Measurements from ENCODE around the gene KCNMB2.

The KCNMB2 gene

GRCh38 chr3:178646186-178646862 lies 110.1 kb downstream of the KCNMB2 start:
- DNase-seq (ENCODE audit: low read depth in 1 of 2, low spot score in 1 of 2), result no peak

DNA sequence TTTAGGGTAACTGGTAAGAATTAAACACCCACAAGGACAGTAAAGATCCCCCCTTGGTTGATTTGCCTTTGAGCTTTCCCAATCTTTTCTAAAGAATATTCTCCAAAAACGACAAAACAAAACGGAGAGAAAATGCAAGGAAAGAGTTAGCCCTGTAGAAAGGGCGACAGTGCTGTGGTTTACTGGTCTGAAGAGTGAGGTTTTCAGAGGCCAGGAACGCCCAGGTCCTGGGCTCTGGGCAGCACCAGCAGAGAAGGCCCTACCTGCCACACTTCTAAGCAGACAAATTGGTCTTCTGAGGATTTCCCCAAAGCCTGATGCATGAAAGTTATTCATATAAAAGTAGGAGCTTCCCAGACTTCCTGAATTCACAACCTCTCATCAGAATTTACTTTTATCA lies 119.3 kb downstream of the KCNMB2 start:
- DNase-seq (ENCODE audit: low read depth in 1 of 2, low spot score in 1 of 2), result no peak

- DNase-seq (ENCODE audit: low read depth in 1 of 2, low spot score in 1 of 2), result no peak
These were observed 122.6 kb downstream of the KCNMB2 start for GRCh38 chr3:178658694-178659325.

- no peak for DNase-seq (ENCODE audit: low read depth in 1 of 2, low spot score in 1 of 2)
These were observed 127.1 kb downstream of the KCNMB2 start for GRCh38 chr3:178663201-178663934.

DNA sequence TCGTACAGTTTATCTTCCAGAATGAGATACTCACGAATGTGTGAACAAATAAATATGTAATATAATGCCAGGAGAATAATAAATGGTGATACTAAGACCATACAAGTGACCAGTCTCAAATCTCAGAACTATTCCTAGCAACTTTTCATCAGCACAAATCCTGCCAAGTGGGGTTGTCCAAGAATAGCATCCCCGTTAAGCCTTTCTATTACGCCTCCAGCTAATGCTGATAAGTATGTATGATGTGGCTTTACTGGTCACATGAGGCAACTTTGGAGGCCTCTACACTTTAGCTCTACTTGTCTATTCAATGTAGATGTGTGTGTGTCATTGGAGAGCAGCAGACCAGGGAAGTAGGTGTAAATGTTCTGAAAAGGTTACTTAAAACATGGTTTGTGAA lies 129.5 kb downstream of the KCNMB2 start:
- no peak for DNase-seq (ENCODE audit: low read depth in 1 of 2, low spot score in 1 of 2)

- DNase-seq (ENCODE audit: low read depth in 1 of 2, low spot score in 1 of 2), result no peak
These were observed 132.9 kb downstream of the KCNMB2 start for GRCh38 chr3:178669022-178669601.

GRCh38 chr3:178669758-178670157 lies 133.5 kb downstream of the KCNMB2 start:
- DNase-seq (ENCODE audit: low read depth in 1 of 2, low spot score in 1 of 2), result no peak

- DNase-seq (ENCODE audit: low read depth in 1 of 2, low spot score in 1 of 2), result no peak
These were observed 135.1 kb downstream of the KCNMB2 start for GRCh38 chr3:178671377-178671776.

GRCh38 chr3:178671791-178672190 lies 135.6 kb downstream of the KCNMB2 start:
- no peak for DNase-seq (ENCODE audit: low read depth in 1 of 2, low spot score in 1 of 2)

GRCh38 chr3:178672275-178672674 lies 136.0 kb downstream of the KCNMB2 start:
- no peak for DNase-seq (ENCODE audit: low read depth in 1 of 2, low spot score in 1 of 2)

DNA sequence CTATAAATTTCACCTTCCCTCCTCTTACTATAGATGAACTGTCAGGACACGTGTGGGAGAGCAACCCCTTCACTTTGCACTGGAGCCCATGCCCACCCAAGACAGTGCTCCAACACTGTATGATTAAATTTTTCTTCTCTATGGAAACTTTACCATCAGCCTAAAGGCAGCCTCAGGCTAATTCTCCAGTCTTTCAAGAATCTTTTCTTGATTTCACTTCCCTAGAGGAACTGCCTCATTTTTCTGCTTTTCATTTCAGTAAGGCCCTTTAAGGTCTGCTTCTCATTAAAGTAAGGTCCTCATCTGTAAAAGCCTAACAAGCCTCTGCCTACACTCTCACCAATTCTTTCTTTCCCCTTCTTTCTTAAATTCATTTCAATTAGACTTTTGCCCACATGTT lies 137.3 kb downstream of the KCNMB2 start:
- no peak for DNase-seq (ENCODE audit: low read depth in 1 of 2, low spot score in 1 of 2)

GRCh38 chr3:178676077-178676476 lies 139.8 kb downstream of the KCNMB2 start:
- no peak for DNase-seq (ENCODE audit: low read depth in 1 of 2, low spot score in 1 of 2)

- DNase-seq (ENCODE audit: low read depth in 1 of 2, low spot score in 1 of 2), result no peak
These were observed 140.9 kb downstream of the KCNMB2 start for GRCh38 chr3:178676942-178677790.

GRCh38 chr3:178677961-178678360 lies 141.7 kb downstream of the KCNMB2 start:
- no peak for DNase-seq (ENCODE audit: low read depth in 1 of 2, low spot score in 1 of 2)

- no peak for DNase-seq (ENCODE audit: low read depth in 1 of 2, low spot score in 1 of 2)
These were observed 143.8 kb downstream of the KCNMB2 start for GRCh38 chr3:178680037-178680436.

- no peak for DNase-seq (ENCODE audit: low read depth in 1 of 2, low spot score in 1 of 2)
These were observed 144.3 kb downstream of the KCNMB2 start for GRCh38 chr3:178680489-178680888.

- no peak for DNase-seq (ENCODE audit: low read depth in 1 of 2, low spot score in 1 of 2)
These were observed 148.8 kb downstream of the KCNMB2 start for GRCh38 chr3:178684881-178685590.

DNA sequence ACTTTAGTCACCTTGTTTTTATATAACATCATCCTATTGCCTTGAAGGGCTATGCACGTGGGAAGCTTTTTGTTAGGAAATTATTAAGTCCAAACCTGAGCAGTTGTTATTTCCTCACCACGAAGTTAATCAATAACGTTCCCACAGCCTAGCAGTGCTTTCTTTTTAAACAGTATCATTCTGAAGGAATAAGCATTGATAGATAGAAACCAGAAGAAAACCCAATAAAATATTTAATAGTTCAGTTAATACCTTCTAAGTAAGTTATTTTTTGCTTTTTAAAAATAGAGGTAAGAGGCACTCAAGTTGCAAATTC lies 149.3 kb downstream of the KCNMB2 start:
- no peak for DNase-seq (ENCODE audit: low read depth in 1 of 2, low spot score in 1 of 2)

DNA sequence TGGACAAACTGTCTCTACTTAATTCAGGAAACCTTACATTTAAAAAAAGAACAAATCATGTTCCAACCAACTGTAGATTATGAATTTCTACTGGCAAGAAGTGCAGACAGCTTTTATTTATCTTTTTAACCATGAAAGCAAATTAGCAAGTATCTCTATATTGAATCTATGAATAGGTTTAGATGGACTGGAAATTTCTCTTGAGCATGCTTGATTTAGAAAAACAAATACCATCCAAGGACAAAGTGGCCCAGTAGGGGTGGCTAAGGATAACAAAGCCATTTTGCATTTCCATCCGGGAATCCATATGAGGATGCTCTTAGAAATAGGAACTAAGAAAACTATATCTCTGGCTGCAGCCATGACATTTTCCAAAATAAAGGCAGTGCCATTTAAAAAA lies 150.6 kb downstream of the KCNMB2 start:
- no peak for DNase-seq (ENCODE audit: low read depth in 1 of 2, low spot score in 1 of 2)

- DNase-seq (ENCODE audit: low read depth in 1 of 2, low spot score in 1 of 2), result no peak
These were observed 154.3 kb downstream of the KCNMB2 start for GRCh38 chr3:178690571-178690970.

- DNase-seq (ENCODE audit: low read depth in 1 of 2, low spot score in 1 of 2), result no peak
These were observed 163.1 kb downstream of the KCNMB2 start for GRCh38 chr3:178699364-178699763.
